VCaP (cell line): Measurements from ENCODE around the gene KPNA6.
"Not testable (repeated sequence)": the region's sequence is repeated elsewhere in the genome, so short reads cannot be mapped to it uniquely, and the experiment has no call there.

Experiments
- H3K27ac ChIP-seq: fragments of 450-650 bp; 2 replicates; pipeline ENCODE4 v1.5.1; 2017
- TF ChIP-seq, protein P1 (sequence below): fragments of 450-650 bp; conservative IDR thresholded peaks from 2 replicates; pipeline ENCODE4 v1.5.1; 2017; ENCODE audit warnings: mild to moderate bottlenecking, moderate library complexity

Gene KPNA6

DNA sequence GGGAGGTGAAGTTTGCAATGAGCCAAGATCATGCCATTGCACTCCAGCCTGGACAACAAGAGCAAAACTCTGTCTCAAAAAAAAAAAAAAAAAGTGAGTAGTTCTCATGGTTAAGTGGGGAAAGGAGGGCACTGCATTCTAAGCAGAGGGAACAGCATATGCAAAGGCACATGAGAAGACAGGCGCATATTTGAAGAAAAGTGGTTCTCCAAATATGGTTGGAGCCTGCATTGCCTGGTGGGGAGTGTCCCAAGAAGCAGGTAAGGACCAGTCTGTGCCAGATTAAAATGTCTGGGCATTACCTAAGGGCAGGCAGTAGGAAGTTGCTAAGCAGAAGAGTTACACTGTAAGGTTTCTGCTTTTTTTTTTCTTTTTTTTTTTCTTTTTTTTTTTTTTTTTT lies 2.5 kb upstream of the KPNA6 start:
- H3K27ac ChIP-seq = no peak overlapping the region
- TF ChIP-seq, protein P1, sequence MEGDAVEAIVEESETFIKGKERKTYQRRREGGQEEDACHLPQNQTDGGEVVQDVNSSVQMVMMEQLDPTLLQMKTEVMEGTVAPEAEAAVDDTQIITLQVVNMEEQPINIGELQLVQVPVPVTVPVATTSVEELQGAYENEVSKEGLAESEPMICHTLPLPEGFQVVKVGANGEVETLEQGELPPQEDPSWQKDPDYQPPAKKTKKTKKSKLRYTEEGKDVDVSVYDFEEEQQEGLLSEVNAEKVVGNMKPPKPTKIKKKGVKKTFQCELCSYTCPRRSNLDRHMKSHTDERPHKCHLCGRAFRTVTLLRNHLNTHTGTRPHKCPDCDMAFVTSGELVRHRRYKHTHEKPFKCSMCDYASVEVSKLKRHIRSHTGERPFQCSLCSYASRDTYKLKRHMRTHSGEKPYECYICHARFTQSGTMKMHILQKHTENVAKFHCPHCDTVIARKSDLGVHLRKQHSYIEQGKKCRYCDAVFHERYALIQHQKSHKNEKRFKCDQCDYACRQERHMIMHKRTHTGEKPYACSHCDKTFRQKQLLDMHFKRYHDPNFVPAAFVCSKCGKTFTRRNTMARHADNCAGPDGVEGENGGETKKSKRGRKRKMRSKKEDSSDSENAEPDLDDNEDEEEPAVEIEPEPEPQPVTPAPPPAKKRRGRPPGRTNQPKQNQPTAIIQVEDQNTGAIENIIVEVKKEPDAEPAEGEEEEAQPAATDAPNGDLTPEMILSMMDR = no peak

DNA sequence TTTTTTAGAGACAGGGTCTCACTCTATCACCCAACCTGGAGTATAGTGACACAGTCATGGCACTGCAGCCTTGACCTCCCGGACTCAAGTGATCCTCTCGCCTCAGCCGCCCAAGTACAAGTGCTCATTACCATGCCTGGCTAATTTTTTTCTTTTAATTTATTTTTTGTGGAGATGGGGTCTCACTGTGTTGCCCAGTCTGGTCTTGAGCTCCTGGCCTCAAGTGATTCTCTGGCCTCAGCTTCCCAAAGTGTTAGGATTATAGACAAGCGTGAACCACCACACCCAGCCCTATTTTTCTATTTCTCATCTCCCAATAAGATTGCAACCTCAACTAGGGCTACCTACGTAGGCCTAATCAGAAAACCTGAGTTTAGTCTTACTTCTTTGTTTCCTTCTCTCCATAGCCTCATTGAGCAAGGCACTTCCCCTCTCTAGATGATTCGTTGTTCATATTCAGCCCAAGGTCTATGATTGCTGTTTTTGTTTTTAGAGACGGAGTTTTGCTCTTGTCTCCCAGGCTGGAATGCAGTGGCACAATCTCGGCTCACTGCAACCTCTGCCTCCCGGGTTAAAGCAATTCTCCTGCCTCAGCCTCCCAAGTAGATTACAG lies 1.1 kb upstream of the KPNA6 start:
- H3K27ac ChIP-seq = no peak overlapping the region; the same call in 1 of the 2 replicates
- TF ChIP-seq, protein P1 = no peak

GRCh38 chr1:32111040-32111623 lies 3.3 kb downstream of the KPNA6 start:
- TF ChIP-seq, protein P1 = no peak
- H3K27ac ChIP-seq = no peak overlapping the region

DNA sequence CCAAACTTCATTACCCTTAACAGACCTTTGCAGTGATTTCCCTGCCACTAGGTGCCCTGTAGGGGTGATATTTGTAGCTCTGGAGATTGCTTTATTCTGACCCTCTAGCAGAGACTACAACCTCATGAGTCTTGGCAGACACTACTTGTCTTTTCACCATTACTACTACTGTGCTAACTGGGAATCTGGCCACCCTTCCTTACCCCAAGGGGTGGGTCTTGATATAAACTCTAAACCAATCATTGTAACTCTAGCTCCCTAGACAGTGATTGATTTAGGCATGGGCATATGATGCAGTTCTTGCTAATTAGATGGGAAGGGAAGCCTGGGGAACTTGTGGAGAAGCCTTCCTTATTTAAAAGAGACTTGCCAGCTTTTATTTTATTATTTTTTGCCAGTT lies 3.9 kb downstream of the KPNA6 start:
- no peak overlapping the region for H3K27ac ChIP-seq
- TF ChIP-seq, protein P1 = no peak

GRCh38 chr1:32112806-32113375 lies 5.0 kb downstream of the KPNA6 start:
- TF ChIP-seq, protein P1 = no peak

GRCh38 chr1:32113436-32113835 lies 5.6 kb downstream of the KPNA6 start:
- not testable (repeated sequence) for H3K27ac ChIP-seq

More at GRCh38 chr1:32112806-32113375, 5.0 kb downstream of the KPNA6 start:
- no peak overlapping the region for H3K27ac ChIP-seq

GRCh38 chr1:32114420-32114819 lies 6.6 kb downstream of the KPNA6 start:
- TF ChIP-seq, protein P1 = no peak
- H3K27ac ChIP-seq = no peak overlapping the region

GRCh38 chr1:32115496-32115895 lies 7.6 kb downstream of the KPNA6 start:
- TF ChIP-seq, protein P1 = no peak
- no peak overlapping the region for H3K27ac ChIP-seq
